Measurements from ENCODE around the gene ICAM5.

The ICAM5 gene

GRCh38 chr19:10292206-10292788, 2.5 kb downstream of the ICAM5 start:
- peak; percentile 34 for DNase-seq (ENCODE audit: low read depth, low spot score)

GRCh38 chr19:10292789-10293636, 3.3 kb downstream of the ICAM5 start:
- no peak for DNase-seq (ENCODE audit: low read depth, low spot score)

- DNase-seq (ENCODE audit: low read depth, low spot score): no peak
Observed at GRCh38 chr19:10293637-10294367, 4.0 kb downstream of the ICAM5 start.

- DNase-seq (ENCODE audit: low read depth, low spot score): no peak
Observed at GRCh38 chr19:10294368-10294697, 4.6 kb downstream of the ICAM5 start.

- DNase-seq (ENCODE audit: low read depth, low spot score): peak; percentile 26
Observed at GRCh38 chr19:10295305-10295846, 5.6 kb downstream of the ICAM5 start.

GRCh38 chr19:10295847-10296591, 6.3 kb downstream of the ICAM5 start:
- DNase-seq (ENCODE audit: low read depth, low spot score): no peak

GRCh38 chr19:10299545-10300458, 10.1 kb downstream of the ICAM5 start:
- DNase-seq (ENCODE audit: low read depth, low spot score): no peak

- no peak for DNase-seq (ENCODE audit: low read depth, low spot score)
Observed at GRCh38 chr19:10305139-10305806, 15.5 kb downstream of the ICAM5 start.

- DNase-seq (ENCODE audit: low read depth, low spot score): no peak
Observed at GRCh38 chr19:10306327-10306726, 16.6 kb downstream of the ICAM5 start.

- no peak for DNase-seq (ENCODE audit: low read depth, low spot score)
Observed at GRCh38 chr19:10309423-10309822, 19.7 kb downstream of the ICAM5 start, which contains the start of gene ZGLP1. TSS of gene ZGLP1 (minus strand) at chr19:10309815.

GRCh38 chr19:10315335-10316214, 25.8 kb downstream of the ICAM5 start, which contains the start of gene FDX2:
TSS of gene FDX2 (minus strand) at chr19:10316015. CDS start at chr19:10315996, 19 bp downstream.
- DNase-seq (ENCODE audit: low read depth, low spot score): peak; percentile 83

GRCh38 chr19:10316229-10317044, 26.7 kb downstream of the ICAM5 start:
- no peak for DNase-seq (ENCODE audit: low read depth, low spot score)

- DNase-seq (ENCODE audit: low read depth, low spot score): no peak
Observed at GRCh38 chr19:10317045-10317856, 27.5 kb downstream of the ICAM5 start.

- DNase-seq (ENCODE audit: low read depth, low spot score): no peak
Observed at GRCh38 chr19:10317857-10318462, 28.2 kb downstream of the ICAM5 start.

GRCh38 chr19:10318807-10319682, 29.3 kb downstream of the ICAM5 start:
- no peak for DNase-seq (ENCODE audit: low read depth, low spot score)

Measured in activated CD4-positive, CD25-positive, alpha-beta regulatory T cell treated with anti-CD3 and anti-CD28 coated beads, Interleukin-2, amount 50 U/mL, for 16 hours (primary cell).